DND-41 (cell line): ENCODE data around the gene TSPAN3.

Experiments
- ATAC-seq: fragments of 200-7000 bp; cut with Tn5 transposase; 3 replicates; pipeline ENCODE4 v1.9.1; 2021; ENCODE audit warnings: low read depth; ENCODE audit not compliant: insufficient read depth
- DNase-seq: peaks from one replicate; pipeline ENCODE4 v3.0.0-alpha.2; 2020
- H2AFZ ChIP-seq: 2 replicates; pipeline ENCODE4 v1.6.0; 2012; ENCODE audit warnings: low read depth, low read length
- H3K27ac ChIP-seq: 2 replicates; pipeline ENCODE4 v1.5.1; 2012; ENCODE audit warnings: low read length, inconsistent platforms
- H3K27me3 ChIP-seq: fragments of 200-600 bp; sonication (generic); 2 replicates; pipeline ENCODE4 v1.6.0; 2012; ENCODE audit warnings: low read length, mild to moderate bottlenecking, inconsistent platforms; ENCODE audit not compliant: insufficient read depth, poor library complexity
- H3K36me3 ChIP-seq: 2 replicates; pipeline ENCODE4 v1.5.1; 2012; ENCODE audit warnings: low read length, inconsistent platforms; ENCODE audit not compliant: insufficient read depth
- H3K4me1 ChIP-seq: 2 replicates; pipeline ENCODE4 v1.5.1; 2012; ENCODE audit warnings: mild to moderate bottlenecking, low read length; ENCODE audit not compliant: insufficient read depth
- H3K4me2 ChIP-seq: 2 replicates; pipeline ENCODE4 v1.6.0; 2012; ENCODE audit warnings: mild to moderate bottlenecking, moderate library complexity, low read length, inconsistent platforms; ENCODE audit not compliant: insufficient read depth
- H3K4me3 ChIP-seq, 2 experiments: fragments of 200-600 bp in 1 of 2; shearing (Covaris generic) in 1 of 2; 2 replicates each; pipeline ENCODE4 v1.5.1; 2012 to 2016; ENCODE audit warnings: inconsistent platforms in 2 of 2, low read length in 2 of 2, mild to moderate bottlenecking in 2 of 2, low read depth in 1 of 2, moderate library complexity in 1 of 2
- H3K79me2 ChIP-seq: 2 replicates; pipeline ENCODE4 v1.6.0; 2012; ENCODE audit warnings: low read length, inconsistent platforms; ENCODE audit not compliant: insufficient read depth
- H3K9ac ChIP-seq: 2 replicates; pipeline ENCODE4 v1.6.0; 2012; ENCODE audit warnings: low read depth, mild to moderate bottlenecking, inconsistent platforms, low read length, moderate library complexity
- H3K9me3 ChIP-seq: 2 replicates; pipeline ENCODE4 v1.5.1; 2012; ENCODE audit warnings: low read length, moderate library complexity, mild to moderate bottlenecking, inconsistent platforms; ENCODE audit not compliant: insufficient read depth, severe bottlenecking
- H4K20me1 ChIP-seq: 2 replicates; pipeline ENCODE4 v1.6.0; 2012; ENCODE audit warnings: low read length; ENCODE audit not compliant: insufficient read depth
- EZH2 ChIP-seq: IDR thresholded peaks from 3 replicates; pipeline ENCODE4 v1.6.1; 2012; ENCODE audit warnings: borderline replicate concordance, low read depth, mild to moderate bottlenecking, moderate library complexity, low read length, inconsistent platforms; ENCODE audit not compliant: severe bottlenecking
- TF ChIP-seq, protein P1 (sequence below): IDR thresholded peaks from 2 replicates; pipeline ENCODE4 v1.5.1; 2012; ENCODE audit warnings: borderline replicate concordance, low read length, moderate library complexity, mild to moderate bottlenecking; ENCODE audit not compliant: poor library complexity, severe bottlenecking; ENCODE audit errors: extremely low read depth

The TSPAN3 gene

GRCh38 chr15:77044228-77045042 is 26.5 kb downstream of the TSPAN3 start:
- H3K36me3 ChIP-seq = peaks cover 61% of the 10 kb centered on the region

GRCh38 chr15:77042955-77043920 is 27.7 kb downstream of the TSPAN3 start:
- no peaks in the 10 kb centered on the region; the same call in 1 of the 2 replicates for H4K20me1 ChIP-seq
- TF ChIP-seq, protein P1, sequence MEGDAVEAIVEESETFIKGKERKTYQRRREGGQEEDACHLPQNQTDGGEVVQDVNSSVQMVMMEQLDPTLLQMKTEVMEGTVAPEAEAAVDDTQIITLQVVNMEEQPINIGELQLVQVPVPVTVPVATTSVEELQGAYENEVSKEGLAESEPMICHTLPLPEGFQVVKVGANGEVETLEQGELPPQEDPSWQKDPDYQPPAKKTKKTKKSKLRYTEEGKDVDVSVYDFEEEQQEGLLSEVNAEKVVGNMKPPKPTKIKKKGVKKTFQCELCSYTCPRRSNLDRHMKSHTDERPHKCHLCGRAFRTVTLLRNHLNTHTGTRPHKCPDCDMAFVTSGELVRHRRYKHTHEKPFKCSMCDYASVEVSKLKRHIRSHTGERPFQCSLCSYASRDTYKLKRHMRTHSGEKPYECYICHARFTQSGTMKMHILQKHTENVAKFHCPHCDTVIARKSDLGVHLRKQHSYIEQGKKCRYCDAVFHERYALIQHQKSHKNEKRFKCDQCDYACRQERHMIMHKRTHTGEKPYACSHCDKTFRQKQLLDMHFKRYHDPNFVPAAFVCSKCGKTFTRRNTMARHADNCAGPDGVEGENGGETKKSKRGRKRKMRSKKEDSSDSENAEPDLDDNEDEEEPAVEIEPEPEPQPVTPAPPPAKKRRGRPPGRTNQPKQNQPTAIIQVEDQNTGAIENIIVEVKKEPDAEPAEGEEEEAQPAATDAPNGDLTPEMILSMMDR = no peak
- no peak for TF ChIP-seq EZH2
- DNase-seq = no peak
- H2AFZ ChIP-seq = no peak overlapping the region
- H3K4me2 ChIP-seq = no peak overlapping the region
- no peak overlapping the region for H3K27ac ChIP-seq
- H3K4me1 ChIP-seq = no peaks in the 10 kb centered on the region
- ATAC-seq = no peak
- H3K36me3 ChIP-seq = peaks cover 57% of the 10 kb centered on the region
- no peak overlapping the region for H3K9ac ChIP-seq
- H3K79me2 ChIP-seq = no peaks in the 10 kb centered on the region
- H3K4me3 ChIP-seq = no peak overlapping the region
- H3K9me3 ChIP-seq = no peaks in the 10 kb centered on the region
- no peaks in the 10 kb centered on the region for H3K27me3 ChIP-seq

More at GRCh38 chr15:77044228-77045042, 26.5 kb downstream of the TSPAN3 start:
- Histone ChIP-seq H3K4me1 (no peaks in the 10 kb centered on the region), H3K79me2 (no peaks in the 10 kb centered on the region), H3K4me2 (no peak overlapping the region), H3K9ac (no peak overlapping the region), H3K9me3 (no peaks in the 10 kb centered on the region), H4K20me1 (no peaks in the 10 kb centered on the region; the same call in 1 of the 2 replicates), H2AFZ (no peak overlapping the region), H3K4me3 (no peak overlapping the region), H3K27me3 (no peaks in the 10 kb centered on the region), H3K27ac (no peak overlapping the region)
- ATAC-seq (no peak), DNase-seq (no peak)
- TF ChIP-seq, protein P1 = no peak
- no peak for TF ChIP-seq EZH2

DNA sequence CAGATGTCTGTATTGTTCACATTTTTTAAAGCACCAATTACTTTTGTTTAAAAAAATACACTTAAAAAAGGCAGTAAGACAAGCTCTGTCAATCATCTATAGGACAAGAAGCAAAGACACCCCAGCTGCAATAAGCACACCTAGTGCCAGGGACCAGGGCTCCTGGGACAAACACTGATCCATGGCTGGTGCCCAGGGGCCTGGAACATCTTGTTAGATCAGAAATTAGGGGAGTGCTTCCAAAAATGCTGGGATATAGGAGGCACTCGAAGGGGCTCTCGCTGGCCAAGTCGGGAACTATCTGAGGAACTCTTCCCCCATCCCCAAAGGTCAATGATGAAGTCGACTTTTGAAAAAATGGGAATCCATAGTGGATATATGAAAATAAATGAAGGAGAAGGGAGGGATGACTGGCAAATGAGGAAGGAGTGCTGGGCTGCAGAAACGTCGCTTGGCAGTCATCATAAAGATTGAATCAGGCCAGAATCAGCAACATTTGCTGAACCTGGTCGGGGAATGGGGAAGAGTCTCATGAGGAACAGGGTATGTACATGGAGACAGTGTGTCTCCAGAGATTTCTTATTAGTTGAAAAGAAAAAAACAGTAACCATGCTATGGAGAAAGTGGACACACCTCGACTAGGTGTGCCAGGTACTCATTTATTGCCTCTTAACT is 28.5 kb downstream of the TSPAN3 start:
- DNase-seq (no peak), ATAC-seq (no peak)
- H3K27ac ChIP-seq = no peak overlapping the region
- H3K27me3 ChIP-seq = no peaks in the 10 kb centered on the region
- H2AFZ ChIP-seq = no peak overlapping the region
- no peak overlapping the region for H3K4me3 ChIP-seq
- no peaks in the 10 kb centered on the region for H3K9me3 ChIP-seq
- H3K36me3 ChIP-seq = peaks cover 54% of the 10 kb centered on the region
- H3K4me2 ChIP-seq = no peak overlapping the region
- H4K20me1 ChIP-seq = no peaks in the 10 kb centered on the region; the same call in 1 of the 2 replicates
- H3K79me2 ChIP-seq = no peaks in the 10 kb centered on the region
- TF ChIP-seq, protein P1 = no peak
- no peak for TF ChIP-seq EZH2
- H3K9ac ChIP-seq = no peak overlapping the region
- H3K4me1 ChIP-seq = no peaks in the 10 kb centered on the region
